Activated CD4-positive, alpha-beta T cell treated with anti-CD3 and anti-CD28 coated beads, Interleukin-2, Interleukin-4, amounts not matched to agents 100 ng/mL and 50 ng/mL, durations not matched to agents 16 hours and 8 hours (primary cell): Measurements from ENCODE around the gene TAF6.
"Not testable (repeated sequence)": the region's sequence is repeated elsewhere in the genome, so short reads cannot be mapped to it uniquely, and the experiment has no call there.

Source experiments
- DNase-seq: peaks from one replicate; pipeline ENCODE4 v3.0.0-alpha.2; 2020; ENCODE audit warnings: low spot score

Gene TAF6

DNA sequence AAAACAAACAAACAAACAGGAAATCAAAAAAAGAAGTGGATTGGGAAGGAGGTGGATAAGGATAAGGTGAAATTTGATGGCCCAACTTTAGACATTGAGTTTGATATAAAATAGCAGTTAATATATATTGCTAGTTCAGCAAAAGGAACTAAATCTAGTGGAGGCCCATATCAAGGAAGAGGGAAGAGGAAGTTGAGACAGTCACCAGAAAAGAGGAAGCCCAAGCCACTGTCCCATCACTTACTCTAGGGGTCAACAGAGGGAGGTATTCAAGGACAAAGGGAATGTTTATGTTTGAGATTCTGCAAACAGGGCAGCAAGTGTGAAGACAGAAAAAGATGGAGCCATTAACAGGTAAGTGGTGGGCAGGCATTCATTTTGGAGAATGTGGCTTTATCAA, 33.2 kb upstream of the TAF6 start:
- DNase-seq: no peak

- peak; percentile 100 for DNase-seq
These were observed 29.6 kb upstream of the TAF6 start, which contains the start of gene LAMTOR4 for GRCh38 chr7:100148559-100149328. LAMTOR4 (plus strand) TSS chr7:100148918; CDS start chr7:100148973, 55 bp downstream.

DNA sequence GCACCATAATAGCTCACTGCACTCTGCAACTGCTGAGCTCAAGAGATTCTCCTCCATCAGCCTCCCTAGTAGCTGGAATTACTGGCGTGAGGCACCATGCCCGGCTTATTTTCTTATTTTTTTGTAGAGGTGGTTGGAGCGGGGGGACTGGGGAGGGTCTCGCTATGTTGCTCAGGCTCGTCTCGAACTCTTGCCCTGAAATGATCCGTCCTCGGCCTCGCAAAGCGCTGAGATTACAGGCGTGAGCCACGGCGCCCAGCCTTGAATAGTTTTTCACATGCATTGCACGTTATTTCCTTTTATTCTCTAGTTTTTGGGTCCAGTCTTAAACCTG, 29.0 kb upstream of the TAF6 start:
- DNase-seq: no peak

GRCh38 chr7:100147278-100147677, 28.1 kb upstream of the TAF6 start:
- DNase-seq: no peak

DNA sequence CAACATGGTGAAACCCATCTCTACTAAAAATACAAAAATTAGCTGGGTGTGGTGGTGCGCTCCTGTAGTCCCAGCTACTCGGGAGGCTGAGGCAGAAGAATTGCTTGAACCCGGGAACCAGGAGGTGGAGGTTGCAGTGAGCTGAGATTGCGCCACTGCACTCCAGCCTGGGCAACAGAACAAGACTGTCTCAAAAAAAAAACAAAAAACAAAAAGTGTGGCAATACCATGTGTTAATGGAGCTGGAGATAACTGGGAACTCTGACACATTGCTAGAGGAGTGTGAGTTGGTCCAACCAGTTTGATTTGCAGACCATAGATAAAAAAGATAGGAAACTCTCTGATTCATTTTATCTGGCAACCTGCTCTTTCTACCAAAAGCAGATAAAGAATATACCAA, 27.2 kb upstream of the TAF6 start:
- not testable (repeated sequence) for DNase-seq

DNA sequence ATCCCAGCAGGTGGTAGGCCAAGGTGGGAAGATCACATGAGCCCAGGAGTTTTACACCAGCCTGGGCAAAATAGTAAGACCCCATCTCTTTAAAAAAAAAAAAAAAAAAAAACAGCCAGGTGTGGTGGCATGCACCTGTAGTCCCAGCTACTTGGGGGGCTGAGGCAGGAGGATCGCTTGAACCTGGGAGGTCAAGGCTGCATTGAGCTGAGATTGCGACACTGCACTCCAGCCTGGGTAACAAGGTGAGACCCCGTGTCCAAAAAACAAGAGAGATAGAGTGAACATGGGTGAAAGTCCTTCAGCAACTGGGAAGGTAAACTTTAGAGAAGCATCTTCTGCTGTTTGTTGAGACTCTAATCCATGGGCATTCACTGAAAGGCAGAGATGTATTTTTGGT, 23.3 kb upstream of the TAF6 start:
- DNase-seq: no peak

GRCh38 chr7:100141555-100141949, 22.4 kb upstream of the TAF6 start:
- no peak for DNase-seq

GRCh38 chr7:100137851-100138760, 18.9 kb upstream of the TAF6 start:
- DNase-seq: no peak

DNA sequence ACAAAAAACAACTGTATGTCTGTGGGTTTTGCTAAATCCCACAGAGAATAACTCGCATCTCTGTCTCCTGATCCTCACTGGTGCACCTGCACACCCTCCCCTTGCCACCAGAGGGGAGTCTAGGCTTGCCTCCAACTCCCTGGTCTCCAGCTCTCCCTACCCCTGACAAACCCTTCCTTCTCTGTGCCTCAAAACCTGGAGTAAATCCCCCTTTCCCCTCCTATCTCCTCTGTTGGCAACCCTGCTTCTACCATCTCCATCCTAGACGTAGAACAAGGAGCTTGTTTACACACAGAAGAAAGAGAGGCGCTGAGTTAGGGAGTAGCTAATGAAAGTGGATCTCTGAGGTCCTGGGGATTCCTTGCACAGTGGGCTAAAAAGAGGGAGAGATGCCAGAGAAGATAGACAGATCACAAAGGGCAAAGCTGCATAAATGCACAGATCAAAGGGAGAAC, 13.6 kb upstream of the TAF6 start:
- peak; percentile 71 for DNase-seq

DNA sequence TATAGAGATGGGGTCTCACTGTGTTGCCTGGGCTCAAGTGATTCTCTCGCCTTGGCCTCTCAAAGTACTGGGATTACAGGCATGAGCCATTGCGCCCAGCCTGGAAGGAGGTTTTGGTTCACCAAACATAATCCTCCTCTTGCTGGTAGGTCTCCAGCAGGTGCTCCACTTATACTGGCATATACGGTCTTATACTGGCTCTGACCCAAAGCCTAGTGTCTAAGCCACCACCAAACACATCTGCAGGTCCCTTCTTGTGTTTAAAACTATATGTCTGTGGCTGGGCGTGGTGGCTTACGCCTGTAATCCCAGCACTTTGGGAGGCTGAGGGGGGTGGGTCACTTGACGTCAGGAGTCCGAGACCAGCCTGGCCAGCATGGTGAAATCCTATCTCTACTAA, 13.0 kb upstream of the TAF6 start:
- DNase-seq: no peak

GRCh38 chr7:100130608-100131453, 11.7 kb upstream of the TAF6 start:
- peak; percentile 82 for DNase-seq

DNA sequence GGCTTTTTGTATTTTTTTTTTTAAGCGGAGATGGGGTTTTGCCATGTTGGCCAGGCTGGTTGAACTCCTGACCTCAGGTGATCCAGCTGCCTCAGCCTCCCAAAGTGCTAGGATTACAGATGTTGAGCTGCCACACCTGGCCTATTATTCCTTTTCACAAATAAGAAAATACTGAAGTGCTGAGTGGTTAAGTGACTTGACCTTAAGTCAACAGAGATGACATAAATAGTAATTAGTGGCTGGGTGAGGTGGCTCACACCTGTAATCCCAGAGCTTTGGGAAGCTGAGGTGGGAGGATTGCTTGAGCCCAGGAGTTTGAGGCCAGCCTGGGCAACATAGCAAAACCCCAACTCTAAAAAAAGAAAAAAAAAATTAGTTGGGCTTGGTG, 11.1 kb upstream of the TAF6 start:
- not testable (repeated sequence) for DNase-seq

DNA sequence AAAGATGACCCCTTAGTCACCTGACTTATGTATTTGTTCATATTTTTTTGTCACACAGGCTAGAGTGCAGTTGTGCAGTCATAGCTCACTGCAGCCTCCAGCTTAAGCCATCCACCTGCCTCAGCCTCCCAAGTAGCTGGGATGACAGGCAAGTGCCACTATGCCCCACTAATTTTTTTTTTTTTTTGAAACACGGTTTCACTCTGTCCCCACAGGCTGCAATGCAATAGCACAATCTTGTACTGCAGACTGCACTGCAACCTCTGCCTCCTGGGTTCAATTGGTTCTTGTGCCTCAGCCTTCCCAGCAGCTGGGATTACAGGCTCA, 9.4 kb upstream of the TAF6 start:
- no peak for DNase-seq

- no peak for DNase-seq
These were observed 8.9 kb upstream of the TAF6 start for GRCh38 chr7:100127866-100128636.

- peak; percentile 93 for DNase-seq
These were observed 8.0 kb upstream of the TAF6 start, which contains the start of gene MBLAC1 for GRCh38 chr7:100126931-100127865. MBLAC1 (plus strand) TSS chr7:100126967; CDS start chr7:100127396, 429 bp downstream.

- DNase-seq: no peak
These were observed 7.2 kb upstream of the TAF6 start for GRCh38 chr7:100126239-100126930.

- no peak for DNase-seq
These were observed 5.4 kb upstream of the TAF6 start for GRCh38 chr7:100124301-100125230.

GRCh38 chr7:100122568-100122967, 3.4 kb upstream of the TAF6 start:
- DNase-seq: no peak

GRCh38 chr7:100122067-100122466, 2.9 kb upstream of the TAF6 start:
- DNase-seq: no peak
